ENCODE data around the gene FTO.
"Not testable (repeated sequence)": the region's sequence is repeated elsewhere in the genome, so short reads cannot be mapped to it uniquely, and the experiment has no call there.

Gene FTO

GRCh38 chr16:54165912-54166865, 462.2 kb downstream of the FTO start:
- no peak for DNase-seq

GRCh38 chr16:54169112-54169511, 465.2 kb downstream of the FTO start:
- no peak for DNase-seq

DNA sequence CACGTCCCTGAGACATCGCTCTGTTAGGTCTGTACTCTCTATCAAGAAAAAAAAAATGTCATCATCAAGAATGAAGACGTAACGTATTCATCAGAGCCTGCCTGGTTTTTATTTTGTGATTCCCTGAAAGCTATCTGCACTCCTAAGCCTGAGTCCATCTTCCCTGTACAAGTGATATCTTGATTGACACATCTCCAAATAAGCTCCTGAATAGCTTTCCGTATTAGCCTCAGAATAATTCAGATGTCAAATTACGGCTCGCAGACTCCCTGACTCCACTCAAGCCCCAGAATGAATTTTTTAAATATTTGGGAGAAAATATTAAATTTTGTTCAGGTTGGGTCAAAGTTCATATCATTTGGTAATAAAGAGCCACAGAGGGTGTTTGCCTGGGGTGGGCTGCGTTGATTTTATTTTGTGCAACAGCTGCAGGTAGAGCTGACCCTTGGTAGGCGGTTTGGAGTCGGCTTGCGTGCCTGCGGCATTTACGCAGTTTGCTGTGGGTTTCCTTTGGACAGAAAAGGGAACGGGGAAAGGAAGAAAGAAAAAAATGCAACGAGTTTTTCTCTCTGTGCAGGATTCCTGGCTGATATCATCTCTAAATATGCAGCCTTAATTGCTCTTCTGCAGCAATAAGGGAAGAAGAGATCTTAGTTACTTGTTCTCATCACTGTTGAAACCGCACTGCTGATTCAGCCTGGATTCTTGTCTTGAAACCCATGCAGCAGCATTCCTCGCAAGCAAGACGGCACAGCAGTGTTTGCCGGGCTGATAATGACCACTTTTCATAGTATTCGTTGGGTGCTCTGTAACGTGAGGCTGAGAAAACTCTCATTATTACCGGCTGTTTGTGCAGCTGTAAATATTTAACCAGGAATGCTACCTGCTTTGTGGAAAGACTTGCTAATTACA, 467.9 kb downstream of the FTO start:
- DNase-seq = no peak

DNA sequence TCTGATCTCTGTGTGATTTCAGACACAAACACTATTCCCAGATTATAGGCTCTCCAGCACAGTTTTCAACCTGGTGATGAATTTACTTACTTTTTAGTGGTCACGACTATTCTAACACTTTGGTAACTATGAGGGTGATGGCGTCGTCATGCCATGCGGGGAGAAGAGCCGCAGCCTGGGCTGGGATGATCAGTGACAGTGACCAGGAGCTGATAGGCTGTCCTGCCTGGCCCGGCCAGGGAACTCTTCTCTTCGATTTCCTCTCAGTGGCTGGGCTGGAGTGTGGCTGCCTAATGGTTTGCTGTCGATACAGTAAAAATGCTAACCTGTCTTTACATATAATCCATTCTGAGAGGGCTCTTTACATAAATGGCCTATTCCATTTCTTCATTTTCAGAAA, 469.5 kb downstream of the FTO start:
- DNase-seq = no peak

- DNase-seq = no peak
These were observed 470.2 kb downstream of the FTO start for GRCh38 chr16:54174201-54174600.

GRCh38 chr16:54174750-54175149, 470.8 kb downstream of the FTO start:
- DNase-seq = no peak

DNA sequence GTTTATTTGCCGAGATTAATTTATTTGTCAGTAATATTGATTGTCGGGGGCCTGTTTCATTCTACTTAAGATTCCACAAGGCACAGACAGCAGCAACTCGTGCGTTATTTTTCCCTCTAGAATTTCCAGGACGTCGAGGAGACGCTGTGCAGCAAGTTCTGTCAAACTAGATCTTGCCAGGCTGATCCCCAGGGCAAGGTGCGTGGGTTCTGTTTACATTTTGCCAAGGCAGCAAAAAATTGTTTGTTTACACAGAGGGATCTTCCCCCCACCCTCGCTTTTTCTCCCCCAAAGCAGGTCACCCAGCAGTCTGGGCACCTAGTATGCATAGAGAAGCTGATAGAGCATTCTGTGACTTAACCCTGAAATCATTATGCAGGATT, 471.2 kb downstream of the FTO start:
- no peak for DNase-seq

- no peak for DNase-seq
These were observed 471.8 kb downstream of the FTO start for GRCh38 chr16:54175552-54176375.

- no peak for DNase-seq
These were observed 472.5 kb downstream of the FTO start for GRCh38 chr16:54176376-54176901.

- no peak for DNase-seq
These were observed 473.3 kb downstream of the FTO start for GRCh38 chr16:54177052-54177861.

- no peak for DNase-seq
These were observed 474.0 kb downstream of the FTO start for GRCh38 chr16:54177862-54178477.

DNA sequence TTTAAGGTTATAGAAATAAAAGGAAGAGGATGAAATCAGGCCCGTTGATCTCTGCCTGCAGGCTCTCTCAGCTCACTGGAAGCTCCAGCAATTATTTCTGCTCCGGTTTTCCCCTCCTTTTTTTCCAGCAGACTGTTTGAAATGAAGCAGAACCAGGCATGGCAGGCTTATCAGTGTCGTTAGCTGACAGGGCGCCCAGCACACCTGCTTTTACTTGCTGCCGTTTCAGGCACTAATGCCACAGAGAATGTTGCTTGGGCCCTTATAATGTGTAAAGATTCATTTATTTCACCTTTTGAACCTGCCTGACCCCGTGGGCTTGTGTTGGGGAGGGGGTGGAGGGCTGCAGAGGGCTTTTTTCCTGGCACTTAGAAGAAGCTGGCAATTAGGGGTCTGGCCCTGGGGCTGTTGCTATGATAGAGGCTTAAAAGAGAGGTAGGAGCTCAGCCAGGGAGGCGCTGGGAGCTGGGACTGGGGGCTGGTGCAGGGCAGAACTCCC, 474.6 kb downstream of the FTO start:
- no peak for DNase-seq

- DNase-seq = no peak
These were observed 476.7 kb downstream of the FTO start for GRCh38 chr16:54180421-54181359.

GRCh38 chr16:54181683-54182329, 477.9 kb downstream of the FTO start:
- DNase-seq = not testable (repeated sequence)

DNA sequence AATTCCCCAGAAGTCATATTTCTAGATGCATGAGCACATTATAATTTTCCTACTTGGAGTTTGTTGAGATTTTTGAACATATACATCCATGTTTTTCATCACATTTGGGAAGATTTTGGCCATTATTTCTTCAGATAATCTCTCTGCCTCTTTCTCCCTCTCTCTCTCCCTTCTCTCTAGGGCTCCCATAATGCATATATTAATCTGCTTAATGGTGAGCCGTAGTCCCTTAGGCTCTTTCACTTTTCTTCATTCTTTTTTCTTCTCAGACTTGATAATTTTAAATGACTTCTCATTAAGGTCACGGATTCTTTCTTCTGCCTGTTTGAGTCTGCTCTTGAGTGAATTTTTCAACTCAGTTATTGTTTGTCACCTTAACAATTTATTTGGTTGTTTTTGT, 481.1 kb downstream of the FTO start:
- DNase-seq = no peak

GRCh38 chr16:54191163-54191562, 487.2 kb downstream of the FTO start:
- no peak for DNase-seq

GRCh38 chr16:54191592-54191991, 487.6 kb downstream of the FTO start:
- DNase-seq = no peak

GRCh38 chr16:54193013-54193664, 489.2 kb downstream of the FTO start:
- no peak for DNase-seq

Measured in cerebellar nuclear complex (tissue), 1 donor.